Measurements from ENCODE around the gene TET3. TPM values are rescaled to one million over a fixed set of nuclear protein-coding genes. Genes with fewer than 3 reads are reported as not detected.

TET3 gene
- polyA plus RNA-seq, 1 donor (not counting 4 experiments of a cell fraction or from before 2014, with no cell fraction given): 2.9 TPM

GRCh38 chr2:73952499-73953446, 31.9 kb upstream of the TET3 start:
- H3K4me1 ChIP-seq (ENCODE audit: control insufficient read depth, extremely low read depth, insufficient read depth, low read length): peaks cover 13% of the 10 kb centered on the region
- no peak overlapping the region for H3K27ac ChIP-seq (ENCODE audit: control insufficient read depth, insufficient read depth, low read length)
- H3K4me2 ChIP-seq (ENCODE audit: control insufficient read depth, extremely low read depth, insufficient read depth, low read depth, low read length): peak overlapping the region; percentile 32
- peaks cover 5% of the 10 kb centered on the region for H4K20me1 ChIP-seq (ENCODE audit: control insufficient read depth, extremely low read depth, insufficient read depth, low read length)
- no peak overlapping the region for H3K9ac ChIP-seq (ENCODE audit: control insufficient read depth, extremely low read depth, insufficient read depth, low read length)
- peaks cover 24% of the 10 kb centered on the region for H3K79me2 ChIP-seq (ENCODE audit: control insufficient read depth, insufficient read depth, low read length)
- peaks cover 38 to 50% of the 10 kb centered on the region in 2 experiments for H3K36me3 ChIP-seq (ENCODE audit: control insufficient read depth in 2 of 2, extremely low read depth in 1 of 2, insufficient read depth in 2 of 2, low read length in 2 of 2)
- dilution Hi-C loops (cut with MboI; ENCODE audit: extremely low pct_ligation_motif_present, low sequenced_read_pairs): no loop called here
- no peaks in the 10 kb centered on the region for H3K9me3 ChIP-seq (ENCODE audit: control insufficient read depth, low read depth, low read length)
- no peak for DNase-seq (ENCODE audit: low read depth, low spot score)
- TF ChIP-seq, protein P1, sequence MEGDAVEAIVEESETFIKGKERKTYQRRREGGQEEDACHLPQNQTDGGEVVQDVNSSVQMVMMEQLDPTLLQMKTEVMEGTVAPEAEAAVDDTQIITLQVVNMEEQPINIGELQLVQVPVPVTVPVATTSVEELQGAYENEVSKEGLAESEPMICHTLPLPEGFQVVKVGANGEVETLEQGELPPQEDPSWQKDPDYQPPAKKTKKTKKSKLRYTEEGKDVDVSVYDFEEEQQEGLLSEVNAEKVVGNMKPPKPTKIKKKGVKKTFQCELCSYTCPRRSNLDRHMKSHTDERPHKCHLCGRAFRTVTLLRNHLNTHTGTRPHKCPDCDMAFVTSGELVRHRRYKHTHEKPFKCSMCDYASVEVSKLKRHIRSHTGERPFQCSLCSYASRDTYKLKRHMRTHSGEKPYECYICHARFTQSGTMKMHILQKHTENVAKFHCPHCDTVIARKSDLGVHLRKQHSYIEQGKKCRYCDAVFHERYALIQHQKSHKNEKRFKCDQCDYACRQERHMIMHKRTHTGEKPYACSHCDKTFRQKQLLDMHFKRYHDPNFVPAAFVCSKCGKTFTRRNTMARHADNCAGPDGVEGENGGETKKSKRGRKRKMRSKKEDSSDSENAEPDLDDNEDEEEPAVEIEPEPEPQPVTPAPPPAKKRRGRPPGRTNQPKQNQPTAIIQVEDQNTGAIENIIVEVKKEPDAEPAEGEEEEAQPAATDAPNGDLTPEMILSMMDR (optimal IDR thresholded peaks at IDR 0.05 in 1 of 3, IDR thresholded peaks at IDR 0.05 in 1 of 3, conservative IDR thresholded peaks at IDR 0.05 in 1 of 3; ENCODE audit: extremely low read depth in 1 of 3, insufficient read depth in 2 of 3, low read length in 3 of 3): no peak
- TF ChIP-seq EZH2 (IDR thresholded peaks at IDR 0.05; ENCODE audit: low read length): no peak
- H2AFZ ChIP-seq (ENCODE audit: control insufficient read depth, low read length): no peak overlapping the region
- no peaks in the 10 kb centered on the region for H3K27me3 ChIP-seq (ENCODE audit: control insufficient read depth, extremely low read depth, insufficient read depth, low read length)
- peak; percentile 80 for FAIRE-seq
- no peaks in the 10 kb centered on the region for H3K9me1 ChIP-seq (ENCODE audit: control insufficient read depth, extremely low read depth, insufficient read depth, low read length)
- no peak overlapping the region for H3K4me3 ChIP-seq (ENCODE audit: control insufficient read depth in 2 of 3, extremely low read depth in 1 of 3, insufficient read depth in 2 of 3, low read depth in 1 of 3, low read length in 3 of 3)

GRCh38 chr2:73956218-73956865, 28.4 kb upstream of the TET3 start:
- no peak overlapping the region for H3K27ac ChIP-seq (ENCODE audit: control insufficient read depth, insufficient read depth, low read length)
- H3K79me2 ChIP-seq (ENCODE audit: control insufficient read depth, insufficient read depth, low read length): peaks cover 17% of the 10 kb centered on the region
- H3K9ac ChIP-seq (ENCODE audit: control insufficient read depth, extremely low read depth, insufficient read depth, low read length): no peak overlapping the region
- no peak overlapping the region for H3K4me2 ChIP-seq (ENCODE audit: control insufficient read depth, extremely low read depth, insufficient read depth, low read depth, low read length)
- H4K20me1 ChIP-seq (ENCODE audit: control insufficient read depth, extremely low read depth, insufficient read depth, low read length): peaks cover 5% of the 10 kb centered on the region
- TF ChIP-seq, protein P1 (optimal IDR thresholded peaks at IDR 0.05 in 1 of 3, IDR thresholded peaks at IDR 0.05 in 1 of 3, conservative IDR thresholded peaks at IDR 0.05 in 1 of 3; ENCODE audit: extremely low read depth in 1 of 3, insufficient read depth in 2 of 3, low read length in 3 of 3): no peak
- no peak for TF ChIP-seq EZH2 (IDR thresholded peaks at IDR 0.05; ENCODE audit: low read length)
- H3K27me3 ChIP-seq (ENCODE audit: control insufficient read depth, extremely low read depth, insufficient read depth, low read length): no peaks in the 10 kb centered on the region
- no peaks in the 10 kb centered on the region for H3K9me3 ChIP-seq (ENCODE audit: control insufficient read depth, low read depth, low read length)
- dilution Hi-C loops (cut with MboI; ENCODE audit: extremely low pct_ligation_motif_present, low sequenced_read_pairs): no loop called here
- H3K9me1 ChIP-seq (ENCODE audit: control insufficient read depth, extremely low read depth, insufficient read depth, low read length): no peaks in the 10 kb centered on the region
- H3K4me3 ChIP-seq (ENCODE audit: control insufficient read depth in 2 of 3, extremely low read depth in 1 of 3, insufficient read depth in 2 of 3, low read depth in 1 of 3, low read length in 3 of 3): no peak overlapping the region
- peaks cover 13% of the 10 kb centered on the region for H3K4me1 ChIP-seq (ENCODE audit: control insufficient read depth, extremely low read depth, insufficient read depth, low read length)
- FAIRE-seq (no peak), DNase-seq (ENCODE audit: low read depth, low spot score) (no peak)
- peaks cover 33 to 51% of the 10 kb centered on the region in 2 experiments for H3K36me3 ChIP-seq (ENCODE audit: control insufficient read depth in 2 of 2, extremely low read depth in 1 of 2, insufficient read depth in 2 of 2, low read length in 2 of 2)
- H2AFZ ChIP-seq (ENCODE audit: control insufficient read depth, low read length): no peak overlapping the region

All from keratinocyte (primary cell).